ENCODE results near the gene NCL. TPM values are rescaled to one million over a fixed set of nuclear protein-coding genes. Genes with fewer than 3 reads are reported as not detected.
"Not testable (repeated sequence)": the region's sequence is repeated elsewhere in the genome, so short reads cannot be mapped to it uniquely, and the experiment has no call there.

The NCL gene
- total RNA-seq, 2 experiments from 2014 or later = 1,311 to 1,332 TPM

DNA sequence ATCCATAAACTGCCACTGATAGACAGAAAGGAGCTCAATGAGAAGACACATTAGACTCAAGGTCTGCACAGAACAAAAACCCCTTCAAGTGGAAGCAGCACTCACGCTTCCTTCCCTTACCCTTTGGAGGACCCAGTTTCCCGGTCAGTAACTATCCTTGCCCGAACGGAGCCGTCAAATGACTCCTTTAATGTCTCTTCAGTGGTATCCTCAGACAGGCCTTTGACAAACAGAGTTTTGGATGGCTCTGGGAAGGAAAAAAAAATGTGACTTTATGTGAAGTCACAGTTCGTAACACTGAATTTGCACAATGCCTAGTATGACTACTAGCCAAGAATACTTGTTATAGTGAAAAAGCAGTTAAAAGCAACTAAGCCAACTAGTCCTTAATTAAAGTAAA is 8.4 kb downstream of the NCL start:
- DNase-seq = no peak
- Mint-ChIP-seq H3K4me3 (no peak overlapping the region), H3K9me3 (ENCODE audit: low read depth) (no peaks in the 10 kb centered on the region), H3K36me3 (ENCODE audit: low read depth) (peaks cover 82% of the 10 kb centered on the region), H3K27ac (peak overlapping the region; percentile 65), H3K4me1 (peaks cover 44% of the 10 kb centered on the region), H3K27me3 (no peaks in the 10 kb centered on the region)
- ATAC-seq = no peak
- CTCF ChIA-PET = interaction anchor here (0.6 to 3.0 kb wide), 3 partner anchors 8 to 28 kb away, joined by 3 to 11 read pairs (median 3); partner anchors contain the start of gene NCL
- intact Hi-C loops (cut with DNase I, micrococcal nuclease) = no loop called here
- POLR2A ChIA-PET = interaction anchor here (3.4 kb wide), 1 partner anchor 8 kb away, joined by 30 read pairs; the partner anchor contains the start of gene NCL

DNA sequence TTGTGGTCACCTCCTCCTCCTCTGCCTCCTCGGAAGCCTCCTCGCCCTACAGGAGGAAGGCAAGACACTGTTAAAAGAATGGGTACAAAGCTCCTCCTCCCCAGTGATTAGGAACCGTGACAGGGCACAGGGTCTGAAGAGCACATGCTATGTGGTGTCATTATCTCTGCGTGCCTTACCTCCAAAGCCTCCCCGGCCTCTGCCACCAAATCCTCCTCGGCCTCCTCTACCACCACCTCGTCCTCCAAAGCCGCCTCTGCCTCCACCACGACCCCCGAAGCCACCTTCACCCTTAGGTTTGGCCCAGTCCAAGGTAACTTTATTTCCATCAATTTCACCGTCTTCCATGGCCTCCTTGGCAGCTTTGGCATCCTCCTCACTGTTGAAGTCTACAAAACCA is 9.1 kb downstream of the NCL start:
- ChIA-PET POLR2A (interaction anchor here (0.6 to 3.4 kb wide), 3 partner anchors 9 to 42 kb away, joined by 3 to 30 read pairs (median 6); partner anchors contain the start of gene NCL), CTCF (interaction anchor here (0.6 to 3.0 kb wide), 3 partner anchors 9 to 44 kb away, joined by 3 to 11 read pairs (median 3); partner anchors contain the start of gene NCL)
- Mint-ChIP-seq H3K4me1 (peaks cover 38% of the 10 kb centered on the region), H3K27me3 (no peaks in the 10 kb centered on the region), H3K4me3 (no peak overlapping the region), H3K9me3 (ENCODE audit: low read depth) (no peaks in the 10 kb centered on the region), H3K27ac (peak overlapping the region; percentile 65), H3K36me3 (ENCODE audit: low read depth) (peaks cover 75% of the 10 kb centered on the region)
- no peak for ATAC-seq
- peak; percentile 9 for DNase-seq
- intact Hi-C loops (cut with DNase I, micrococcal nuclease) = no loop called here

DNA sequence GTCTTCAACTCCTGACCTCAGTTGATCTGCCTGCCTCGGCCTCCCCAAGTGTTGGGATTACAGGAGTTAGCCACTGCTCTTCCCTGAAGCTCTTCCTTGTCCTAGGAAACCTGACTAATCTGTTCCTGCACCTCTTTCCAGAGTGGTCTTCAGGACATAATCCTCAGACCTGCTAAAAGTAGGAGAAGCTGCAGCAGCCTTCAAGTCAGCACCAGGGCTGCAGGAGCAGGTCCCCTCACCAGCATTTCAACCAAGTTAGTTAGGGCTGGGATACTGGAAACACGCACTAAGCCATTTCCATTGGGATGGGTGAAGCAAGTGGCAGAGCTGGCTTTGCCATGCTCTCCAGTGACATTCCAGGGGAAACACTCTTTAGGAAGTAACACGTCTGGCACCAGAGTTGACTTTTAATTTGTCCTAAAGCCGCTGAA is 9.9 kb downstream of the NCL start:
- Mint-ChIP-seq H3K27me3 (no peaks in the 10 kb centered on the region), H3K4me1 (peaks cover 30% of the 10 kb centered on the region), H3K4me3 (no peak overlapping the region), H3K9me3 (ENCODE audit: low read depth) (no peaks in the 10 kb centered on the region), H3K27ac (peak overlapping the region; percentile 31), H3K36me3 (ENCODE audit: low read depth) (peaks cover 70% of the 10 kb centered on the region)
- ChIA-PET CTCF (interaction anchor here (0.7 to 3.0 kb wide), 3 partner anchors 10 to 43 kb away, joined by 3 to 11 read pairs (median 3); partner anchors contain the start of gene NCL), POLR2A (interaction anchor here (0.6 to 3.4 kb wide), 4 partner anchors 7 to 41 kb away, joined by 3 to 30 read pairs (median 11); partner anchors contain the start of gene NCL)
- ATAC-seq = no peak
- DNase-seq = no peak
- intact Hi-C loops (cut with DNase I, micrococcal nuclease) = loop anchor here in 1 of 2 experiments (5.0 kb wide), 1 partner anchor 227 kb away; no protein-coding TSS in a partner anchor

DNA sequence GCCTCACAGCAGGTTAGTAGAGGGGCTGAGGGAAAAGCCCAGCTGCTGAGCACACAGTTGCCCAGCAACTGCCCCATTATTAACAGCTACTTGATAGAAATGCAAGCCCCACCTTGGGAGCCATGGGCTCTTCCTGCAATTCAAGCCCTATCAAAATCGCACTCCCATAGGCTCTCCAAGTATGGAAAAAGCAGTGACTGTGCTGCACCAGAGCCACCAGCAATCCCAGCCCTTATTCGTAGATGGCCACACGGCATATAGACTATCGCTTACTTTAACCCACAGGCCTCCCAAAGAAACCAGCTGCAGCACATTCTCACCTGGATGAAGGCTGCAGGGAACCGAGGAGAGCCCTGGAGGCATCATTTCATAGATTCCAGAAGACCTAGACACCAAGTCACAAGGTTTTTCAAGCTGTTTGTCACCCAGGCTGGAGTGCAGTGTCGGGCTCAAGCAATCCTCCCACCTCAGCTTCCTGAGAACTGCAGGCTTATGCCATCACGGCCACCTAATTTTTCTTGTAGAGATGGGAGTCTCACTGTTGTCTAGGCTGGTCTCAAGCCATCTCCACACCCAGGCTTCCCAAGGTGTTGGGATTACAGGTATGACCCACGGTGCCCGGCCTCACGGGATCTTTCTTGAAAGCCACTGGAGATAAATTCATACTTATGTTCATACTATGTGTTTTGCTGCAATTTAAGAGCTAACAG is 11.3 kb downstream of the NCL start:
- H3K27me3 Mint-ChIP-seq = no peaks in the 10 kb centered on the region
- ChIA-PET POLR2A (interaction anchor here (0.7 to 3.4 kb wide), 8 partner anchors 9 to 349 kb away, joined by 3 to 30 read pairs (median 6); partner anchors contain the start of gene NCL), CTCF (interaction anchor here (1.0 to 3.0 kb wide), 8 partner anchors 8 to 226 kb away, joined by 3 to 12 read pairs (median 5); partner anchors contain the start of gene NCL)
- peaks cover 57% of the 10 kb centered on the region for H3K36me3 Mint-ChIP-seq (ENCODE audit: low read depth)
- no peaks in the 10 kb centered on the region for H3K9me3 Mint-ChIP-seq (ENCODE audit: low read depth)
- ATAC-seq = peak; percentile 26
- peak; percentile 26 for DNase-seq
- intact Hi-C loops (cut with DNase I, micrococcal nuclease) = loop anchor here (1.0 to 5.0 kb wide), 5 partner anchors 43 to 349 kb away; no protein-coding TSS in a partner anchor
- H3K27ac Mint-ChIP-seq = no peak overlapping the region
- no peak overlapping the region for H3K4me3 Mint-ChIP-seq
- H3K4me1 Mint-ChIP-seq = peaks cover 18% of the 10 kb centered on the region

DNA sequence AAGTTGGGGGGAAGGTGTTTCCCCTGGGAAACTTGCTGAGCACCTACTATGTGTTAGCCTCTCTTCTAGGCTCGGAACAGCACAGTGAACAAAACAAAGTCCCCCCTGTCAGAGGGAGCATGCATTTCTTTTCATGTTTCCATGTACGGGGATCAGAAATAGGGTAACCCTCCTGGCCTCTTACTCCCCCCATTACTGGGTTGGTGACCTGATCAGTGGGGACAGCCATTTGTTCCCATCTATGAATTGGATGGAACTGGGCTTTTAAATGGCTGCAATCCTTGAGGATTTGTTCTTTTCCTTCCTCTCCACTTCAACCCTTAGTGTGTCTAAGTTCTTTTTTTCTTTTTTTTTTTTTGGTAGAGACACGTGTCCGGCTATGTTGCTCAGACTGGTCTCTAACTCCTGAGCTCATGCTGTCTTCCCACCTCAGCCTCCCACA is 13.7 kb downstream of the NCL start:
- intact Hi-C loops (cut with DNase I, micrococcal nuclease) = loop anchor here in 1 of 2 experiments (5.0 kb wide), 1 partner anchor 223 kb away; no protein-coding TSS in a partner anchor
- no peaks in the 10 kb centered on the region for H3K9me3 Mint-ChIP-seq (ENCODE audit: low read depth)
- ChIA-PET POLR2A (interaction anchor here (0.6 to 3.0 kb wide), 6 partner anchors 10 to 762 kb away, joined by 3 to 25 read pairs (median 4); partner anchors contain the start of gene NCL), CTCF (interaction anchor here (0.5 to 1.7 kb wide), 4 partner anchors 11 to 221 kb away, joined by 3 to 5 read pairs (median 3); no protein-coding TSS in a partner anchor)
- H3K27ac Mint-ChIP-seq = no peak overlapping the region
- no peak overlapping the region for H3K4me3 Mint-ChIP-seq
- ATAC-seq (no peak), DNase-seq (no peak)
- peaks cover 12% of the 10 kb centered on the region for H3K4me1 Mint-ChIP-seq
- no peaks in the 10 kb centered on the region for H3K27me3 Mint-ChIP-seq
- H3K36me3 Mint-ChIP-seq (ENCODE audit: low read depth) = peaks cover 33% of the 10 kb centered on the region

DNA sequence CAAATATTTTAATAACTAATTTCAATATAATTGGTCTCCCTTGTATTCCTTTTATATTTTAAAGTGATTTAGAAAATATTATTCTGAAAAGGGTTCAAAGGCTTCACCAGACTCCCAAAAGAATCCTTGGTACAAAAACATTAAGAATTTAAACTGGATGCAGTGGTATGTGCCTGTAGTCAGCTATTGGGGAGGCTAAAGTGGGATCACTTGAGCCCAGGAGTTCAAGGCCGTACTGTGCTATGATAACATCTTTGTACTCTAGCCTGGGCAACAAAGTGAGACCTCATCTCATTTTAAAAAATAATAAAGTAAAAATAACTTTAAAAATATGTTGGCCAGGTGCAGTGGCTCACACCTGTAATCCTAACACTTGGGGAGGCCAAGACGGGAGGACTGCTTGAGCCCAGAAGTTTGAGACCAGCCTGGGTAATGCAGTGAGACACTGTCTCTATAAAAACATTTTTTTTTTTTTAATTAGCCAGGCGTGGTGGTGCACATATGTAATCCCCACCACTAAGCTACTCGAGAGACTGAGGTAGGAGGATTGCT is 14.7 kb downstream of the NCL start:
- CTCF ChIA-PET = interaction anchor here (0.6 to 1.5 kb wide), 2 partner anchors 220 to 222 kb away, joined by 3 read pairs; no protein-coding TSS in a partner anchor

DNA sequence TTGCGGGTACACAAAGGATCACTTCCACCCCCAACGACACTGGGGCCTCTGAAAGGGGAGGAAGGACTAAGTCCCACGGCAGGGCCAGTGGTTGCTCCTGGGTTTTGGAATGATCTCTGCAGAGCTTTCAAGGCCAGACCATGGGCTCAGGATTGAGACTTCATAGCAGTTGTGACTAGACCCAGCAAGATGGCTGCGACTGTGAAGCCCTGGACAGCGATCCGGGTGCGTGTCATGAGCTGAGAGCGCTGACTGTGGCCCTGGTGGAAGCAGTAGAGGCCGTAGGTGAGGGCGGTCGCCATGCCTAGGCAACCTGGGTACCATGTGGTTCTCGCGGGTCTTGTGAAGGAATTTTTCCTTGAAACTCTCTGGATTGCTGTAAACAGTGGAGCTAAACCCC is 27.3 kb downstream of the NCL start:
- ChIA-PET CTCF (no interaction called here), POLR2A (interaction anchor here (0.7 kb wide), 1 partner anchor 162 kb away, joined by 3 read pairs; no protein-coding TSS in a partner anchor)
- ATAC-seq (no peak), DNase-seq (no peak)
- Mint-ChIP-seq H3K36me3 (ENCODE audit: low read depth) (no peaks in the 10 kb centered on the region), H3K4me1 (peaks cover 8% of the 10 kb centered on the region), H3K27me3 (no peaks in the 10 kb centered on the region), H3K27ac (no peak overlapping the region), H3K9me3 (ENCODE audit: low read depth) (peaks cover 2% of the 10 kb centered on the region), H3K4me3 (no peak overlapping the region)
- intact Hi-C loops (cut with DNase I, micrococcal nuclease) = no loop called here

More for the DNA sequence above, 14.7 kb downstream of the NCL start:
- DNase-seq (no peak), ATAC-seq (no peak)
- peaks cover 8% of the 10 kb centered on the region for H3K4me1 Mint-ChIP-seq
- no peak overlapping the region for H3K27ac Mint-ChIP-seq
- no peak overlapping the region for H3K4me3 Mint-ChIP-seq
- POLR2A ChIA-PET = interaction anchor here (0.6 to 3.0 kb wide), 4 partner anchors 11 to 152 kb away, joined by 4 to 25 read pairs (median 4); partner anchors contain the start of gene NCL
- H3K36me3 Mint-ChIP-seq (ENCODE audit: low read depth) = peaks cover 24% of the 10 kb centered on the region
- no peaks in the 10 kb centered on the region for H3K9me3 Mint-ChIP-seq (ENCODE audit: low read depth)
- H3K27me3 Mint-ChIP-seq = no peaks in the 10 kb centered on the region
- intact Hi-C loops (cut with DNase I, micrococcal nuclease) = loop anchor here in 1 of 2 experiments (5.0 kb wide), 1 partner anchor 222 kb away; no protein-coding TSS in a partner anchor

DNA sequence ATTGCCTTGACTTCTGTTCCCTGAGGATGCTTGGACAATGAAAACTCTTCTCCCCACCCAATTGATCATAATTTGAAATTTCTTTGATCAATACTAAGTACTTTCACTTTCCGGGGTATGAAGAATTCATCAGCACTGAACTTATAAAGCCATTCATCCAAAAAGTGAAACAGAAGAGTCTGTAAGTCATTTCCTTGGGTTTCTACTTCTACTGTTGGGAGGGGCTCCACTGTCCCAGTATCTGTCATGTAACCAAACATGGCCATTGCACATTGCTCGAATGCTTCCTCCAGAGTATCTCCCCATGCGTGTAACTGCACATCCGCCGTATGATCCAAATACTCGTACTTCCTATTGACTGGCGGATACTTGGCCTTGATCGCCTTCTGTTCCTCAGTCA is 30.3 kb downstream of the NCL start:
- Mint-ChIP-seq H3K27me3 (peaks cover 3% of the 10 kb centered on the region), H3K27ac (no peak overlapping the region), H3K36me3 (ENCODE audit: low read depth) (peaks cover 6% of the 10 kb centered on the region), H3K9me3 (ENCODE audit: low read depth) (peaks cover 19% of the 10 kb centered on the region), H3K4me3 (no peak overlapping the region), H3K4me1 (peaks cover 8% of the 10 kb centered on the region)
- DNase-seq = peak; percentile 26
- intact Hi-C loops (cut with DNase I, micrococcal nuclease) = no loop called here
- POLR2A ChIA-PET = no interaction called here
- peak; percentile 99 for ATAC-seq
- CTCF ChIA-PET = no interaction called here

DNA sequence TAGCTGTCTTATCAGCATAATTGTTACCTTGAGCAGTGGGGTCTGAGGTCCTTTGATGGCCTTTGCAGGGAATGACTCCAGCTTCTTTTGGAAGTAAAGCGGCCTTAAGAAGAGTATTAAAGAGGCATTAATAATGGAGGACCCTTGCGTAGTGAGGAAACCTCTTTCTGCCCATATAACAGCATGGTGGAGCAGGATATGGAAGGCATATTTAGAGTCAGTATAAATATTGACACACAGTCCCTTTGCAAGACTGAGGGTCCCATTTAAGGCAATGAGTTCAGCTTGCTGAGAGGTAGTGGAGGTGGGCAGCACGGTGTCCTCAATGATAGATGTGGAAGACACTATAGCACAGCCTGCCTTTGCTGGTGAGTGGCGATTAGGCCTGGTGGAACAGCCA is 32.7 kb downstream of the NCL start:
- H3K9me3 Mint-ChIP-seq (ENCODE audit: low read depth) = peaks cover 19% of the 10 kb centered on the region
- POLR2A ChIA-PET = no interaction called here
- intact Hi-C loops (cut with DNase I, micrococcal nuclease) = no loop called here
- H3K4me1 Mint-ChIP-seq = peaks cover 13% of the 10 kb centered on the region
- ATAC-seq (no peak), DNase-seq (no peak)
- H3K27ac Mint-ChIP-seq = no peak overlapping the region
- peaks cover 6% of the 10 kb centered on the region for H3K36me3 Mint-ChIP-seq (ENCODE audit: low read depth)
- peaks cover 3% of the 10 kb centered on the region for H3K27me3 Mint-ChIP-seq
- H3K4me3 Mint-ChIP-seq = no peak overlapping the region
- CTCF ChIA-PET = no interaction called here

DNA sequence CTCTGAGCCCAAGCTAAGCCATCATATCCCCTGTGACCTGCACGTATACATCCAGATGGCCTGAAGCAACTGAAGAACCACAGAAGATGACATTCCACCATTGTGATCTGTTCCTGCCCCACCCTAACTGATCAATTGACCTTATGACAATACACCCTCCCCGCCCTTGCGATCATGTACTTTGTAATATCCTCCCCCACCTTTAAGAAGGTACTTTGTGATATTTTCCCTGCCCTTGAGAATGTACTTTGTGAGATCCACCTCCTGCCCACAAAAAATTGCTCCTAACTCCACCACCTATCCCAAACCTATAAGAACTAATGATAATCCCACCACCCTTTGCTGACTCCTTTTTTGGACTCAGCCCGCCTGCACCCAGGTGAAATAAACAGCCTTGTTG is 33.8 kb downstream of the NCL start:
- peaks cover 25% of the 10 kb centered on the region for H3K4me1 Mint-ChIP-seq
- POLR2A ChIA-PET; H3K4me3 Mint-ChIP-seq; H3K27me3 Mint-ChIP-seq; H3K27ac Mint-ChIP-seq; ATAC-seq; DNase-seq; H3K36me3 Mint-ChIP-seq (ENCODE audit: low read depth); intact Hi-C loops (cut with DNase I, micrococcal nuclease): not testable (repeated sequence)
- CTCF ChIA-PET = interaction anchor here (4.1 kb wide), 1 partner anchor 19 kb away, joined by 14 read pairs; no protein-coding TSS in a partner anchor
- H3K9me3 Mint-ChIP-seq (ENCODE audit: low read depth) = peaks cover 19% of the 10 kb centered on the region

DNA sequence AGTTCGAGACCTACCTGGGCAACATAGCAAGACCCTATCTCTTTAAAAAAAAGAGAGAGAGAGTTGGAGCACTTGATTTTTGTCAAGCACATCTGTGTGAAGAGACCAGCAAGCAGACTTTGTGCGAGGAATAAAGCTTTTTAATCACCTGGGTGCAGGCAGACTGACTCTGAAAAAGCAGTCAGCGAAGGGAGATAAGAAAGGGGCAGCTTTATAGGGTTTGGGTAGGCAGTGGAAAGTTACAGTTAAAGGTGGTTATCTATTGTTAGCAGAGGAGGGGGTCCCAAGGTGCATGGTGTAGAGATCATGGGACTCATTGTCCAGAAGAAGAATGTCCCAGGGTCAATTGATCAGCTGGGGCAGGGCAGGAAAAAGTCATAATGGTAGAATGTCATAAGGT is 34.4 kb downstream of the NCL start:
- Mint-ChIP-seq H3K4me3 (no peak overlapping the region), H3K36me3 (ENCODE audit: low read depth) (peaks cover 6% of the 10 kb centered on the region), H3K4me1 (peaks cover 29% of the 10 kb centered on the region), H3K27me3 (peaks cover 3% of the 10 kb centered on the region), H3K9me3 (ENCODE audit: low read depth) (peaks cover 19% of the 10 kb centered on the region), H3K27ac (no peak overlapping the region)
- intact Hi-C loops (cut with DNase I, micrococcal nuclease) = no loop called here
- CTCF ChIA-PET = interaction anchor here (4.1 kb wide), 1 partner anchor 18 kb away, joined by 14 read pairs; no protein-coding TSS in a partner anchor
- POLR2A ChIA-PET = interaction anchor here (0.6 kb wide), 1 partner anchor 250 kb away, joined by 3 read pairs; no protein-coding TSS in a partner anchor
- DNase-seq = no peak
- ATAC-seq = no peak
